Measurements from ENCODE around the gene ANKRD60. TPM values are rescaled to one million over a fixed set of nuclear protein-coding genes. Genes with fewer than 3 reads are reported as not detected.

The ANKRD60 gene
- total and polyA plus RNA-seq, 2 experiments from 2014 or later = not detected

GRCh38 chr20:58192065-58192464 lies 36.4 kb downstream of the ANKRD60 start:
- Histone ChIP-seq H4K20me1 (ENCODE audit: insufficient read depth) (no peaks in the 10 kb centered on the region), H3F3A (ENCODE audit: insufficient read depth) (no peaks in the 10 kb centered on the region), H3K79me2 (ENCODE audit: insufficient read depth) (no peaks in the 10 kb centered on the region), H3K4me2 (ENCODE audit: unreplicated experiment) (no peak overlapping the region), H3K27ac (no peak overlapping the region), H3K9ac (no peak overlapping the region), H3K27me3 (replicated peaks; ENCODE audit: insufficient read depth) (0 out of 2 replicates have a peak, but pooled peaks cover 5% of the 10 kb centered on the region), H3K9me3 (ENCODE audit: low read depth) (no peaks in the 10 kb centered on the region), H2AFZ (no peak overlapping the region), H3K4me3 (no peak overlapping the region), H3K4me1 (ENCODE audit: insufficient read depth) (no peaks in the 10 kb centered on the region), H3K9me2 (ENCODE audit: insufficient read depth) (no peaks in the 10 kb centered on the region), H3K36me3 (ENCODE audit: low read depth) (no peaks in the 10 kb centered on the region)
- TF ChIP-seq EZH2phosphoT487 (IDR thresholded peaks at IDR 0.05; ENCODE audit: insufficient read depth, low read depth) = no peak
- no peak for TF ChIP-seq EZH2 (IDR thresholded peaks at IDR 0.05; ENCODE audit: insufficient read depth, poor library complexity, severe bottlenecking)
- in situ Hi-C loops (cut with MboI) = no loop called here
- 58 to 61% methylated on average over 10 of the region's 10 CpGs for WGBS, 2 experiments (ENCODE audit: low coverage in 1 of 2, low lambda C conversion rate in 2 of 2, missing lambda C conversion rate in 2 of 2)
- no peak for DNase-seq

GRCh38 chr20:58188527-58188926 lies 39.9 kb downstream of the ANKRD60 start:
- Histone ChIP-seq H3K9me2 (ENCODE audit: insufficient read depth) (no peaks in the 10 kb centered on the region), H3K36me3 (ENCODE audit: low read depth) (no peaks in the 10 kb centered on the region), H3K4me3 (no peak overlapping the region), H3K27me3 (replicated peaks; ENCODE audit: insufficient read depth) (0 out of 2 replicates have a peak, but pooled peaks cover 5% of the 10 kb centered on the region), H4K20me1 (ENCODE audit: insufficient read depth) (no peaks in the 10 kb centered on the region), H3F3A (ENCODE audit: insufficient read depth) (no peaks in the 10 kb centered on the region), H3K9ac (no peak overlapping the region), H2AFZ (no peak overlapping the region), H3K4me1 (ENCODE audit: insufficient read depth) (no peaks in the 10 kb centered on the region), H3K9me3 (ENCODE audit: low read depth) (no peaks in the 10 kb centered on the region), H3K4me2 (ENCODE audit: unreplicated experiment) (no peak overlapping the region), H3K79me2 (ENCODE audit: insufficient read depth) (no peaks in the 10 kb centered on the region), H3K27ac (no peak overlapping the region)
- in situ Hi-C loops (cut with MboI) = no loop called here
- TF ChIP-seq EZH2 (IDR thresholded peaks at IDR 0.05; ENCODE audit: insufficient read depth, poor library complexity, severe bottlenecking) (no peak), EZH2phosphoT487 (IDR thresholded peaks at IDR 0.05; ENCODE audit: insufficient read depth, low read depth) (no peak)
- 54 to 58% methylated on average over 2 of the region's 2 CpGs for WGBS, 2 experiments (ENCODE audit: low coverage in 1 of 2, low lambda C conversion rate in 2 of 2, missing lambda C conversion rate in 2 of 2)
- no peak for DNase-seq

- H3K79me2 ChIP-seq (ENCODE audit: insufficient read depth) = no peaks in the 10 kb centered on the region
- no peaks in the 10 kb centered on the region for H3K4me1 ChIP-seq (ENCODE audit: insufficient read depth)
- H3K9me2 ChIP-seq (ENCODE audit: insufficient read depth) = no peaks in the 10 kb centered on the region
- H3K27ac ChIP-seq = no peak overlapping the region
- H2AFZ ChIP-seq = no peak overlapping the region
- H3F3A ChIP-seq (ENCODE audit: insufficient read depth) = no peaks in the 10 kb centered on the region
- H3K27me3 ChIP-seq (replicated peaks; ENCODE audit: insufficient read depth) = no peaks in the 10 kb centered on the region
- no peak overlapping the region for H3K9ac ChIP-seq
- no peak overlapping the region for H3K4me3 ChIP-seq
- TF ChIP-seq EZH2 (IDR thresholded peaks at IDR 0.05; ENCODE audit: insufficient read depth, poor library complexity, severe bottlenecking) = no peak
- 60 to 66% methylated on average over 4 of the region's 4 CpGs for WGBS, 2 experiments (ENCODE audit: low coverage in 1 of 2, low lambda C conversion rate in 2 of 2, missing lambda C conversion rate in 2 of 2)
- DNase-seq = no peak
- no peaks in the 10 kb centered on the region for H4K20me1 ChIP-seq (ENCODE audit: insufficient read depth)
- in situ Hi-C loops (cut with MboI) = no loop called here
- no peaks in the 10 kb centered on the region for H3K9me3 ChIP-seq (ENCODE audit: low read depth)
- H3K36me3 ChIP-seq (ENCODE audit: low read depth) = no peaks in the 10 kb centered on the region
- no peak overlapping the region for H3K4me2 ChIP-seq (ENCODE audit: unreplicated experiment)
These were observed 43.5 kb downstream of the ANKRD60 start for GRCh38 chr20:58184984-58185383.

- H4K20me1 ChIP-seq (ENCODE audit: insufficient read depth) = no peaks in the 10 kb centered on the region
- WGBS, 2 experiments (ENCODE audit: low coverage in 1 of 2, low lambda C conversion rate in 2 of 2, missing lambda C conversion rate in 2 of 2) = 58 to 70% methylated on average over 3 of the region's 3 CpGs
These were observed 44.4 kb downstream of the ANKRD60 start for GRCh38 chr20:58184063-58184462.

More at GRCh38 chr20:58184063-58184462, 44.4 kb downstream of the ANKRD60 start:
- Histone ChIP-seq H3K9me3 (ENCODE audit: low read depth) (no peaks in the 10 kb centered on the region), H3K79me2 (ENCODE audit: insufficient read depth) (no peaks in the 10 kb centered on the region), H3K4me1 (ENCODE audit: insufficient read depth) (0 out of 2 replicates have a peak, but pooled peaks cover 3% of the 10 kb centered on the region), H3F3A (ENCODE audit: insufficient read depth) (no peaks in the 10 kb centered on the region), H3K27ac (no peak overlapping the region), H3K4me3 (no peak overlapping the region), H3K9me2 (ENCODE audit: insufficient read depth) (no peaks in the 10 kb centered on the region), H3K9ac (no peak overlapping the region), H3K4me2 (ENCODE audit: unreplicated experiment) (no peak overlapping the region), H2AFZ (no peak overlapping the region), H3K27me3 (replicated peaks; ENCODE audit: insufficient read depth) (no peaks in the 10 kb centered on the region), H3K36me3 (ENCODE audit: low read depth) (no peaks in the 10 kb centered on the region)
- in situ Hi-C loops (cut with MboI) = no loop called here
- TF ChIP-seq EZH2phosphoT487 (IDR thresholded peaks at IDR 0.05; ENCODE audit: insufficient read depth, low read depth) = no peak
- TF ChIP-seq EZH2 (IDR thresholded peaks at IDR 0.05; ENCODE audit: insufficient read depth, poor library complexity, severe bottlenecking) = no peak
- DNase-seq = no peak
